A549 (cell line): ENCODE measurements around the gene NPRL2. TPM values are rescaled to one million over a fixed set of nuclear protein-coding genes. Genes with fewer than 3 reads are reported as not detected.
A peak's percentile ranks its signal among the peaks of the same experiment; 100 is the strongest.

Experiments used
- ATAC-seq, 2 experiments: fragments of 200-7000 bp in 1 of 2; fragments of >200 bp in 1 of 2; cut with Nextera tagmentation in 1 of 2; cut with Tn5 transposase in 1 of 2; 3 replicates each; pipeline versions ENCODE4 v1.8.0 to v1.9.1; 2018 to 2020; ENCODE audit warnings: mild to moderate bottlenecking in 1 of 2, moderate library complexity in 1 of 2
- CTCF ChIA-PET: fragments of 300-600 bp; sonication (Branson Sonifier 250); formaldehyde crosslinking; extraction: SDS; loops from one replicate; lab custom pipeline; 2021; ENCODE audit warnings: antibody characterized with exemption, inconsistent platforms; lab: Yijun Ruan, JAX
- POLR2A ChIA-PET: fragments of 350-600 bp; formaldehyde crosslinking; extraction: SDS; loops from one replicate; lab custom pipeline; 2021; ENCODE audit warnings: antibody characterized with exemption, inconsistent platforms; lab: Yijun Ruan, JAX
- DNase-seq, 2 experiments: peaks; one replicate each; pipeline versions ENCODE4 v3.0.0 to v3.0.0-alpha.2; 2011 to 2016; ENCODE audit warnings: low read depth in 1 of 2, low spot score in 1 of 2
- FAIRE-seq: peaks from 2 replicates; lab custom pipeline; 2011; peaks lifted over from hg19 to GRCh38; lab: Jason Lieb, UNC
- H3K27ac ChIP-seq, 2 experiments: fragments of >200 bp; sonication (Bioruptor Twin); formaldehyde crosslinking; 3 replicates each; pipeline ENCODE4 v1.5.1; 2016 to 2017
- H3K4me1 ChIP-seq: fragments of >200 bp; sonication (Bioruptor Twin); formaldehyde crosslinking; 3 replicates; pipeline ENCODE4 v1.6.1; 2016
- H3K4me2 ChIP-seq: fragments of >200 bp; sonication (Bioruptor Twin); formaldehyde crosslinking; 3 replicates; pipeline ENCODE4 v1.6.1; 2016
- H3K4me3 ChIP-seq: fragments of >200 bp; sonication (Bioruptor Twin); formaldehyde crosslinking; 3 replicates; pipeline ENCODE4 v1.5.1; 2016
- H3K9me3 ChIP-seq: fragments of >200 bp; sonication (Bioruptor Twin); formaldehyde crosslinking; 3 replicates; pipeline ENCODE4 v1.6.1; 2016
- BHLHE40 ChIP-seq: IDR thresholded peaks from 2 replicates; pipeline ENCODE4 v1.6.1; 2012; ENCODE audit warnings: low read depth, low read length, inconsistent platforms
- EHF ChIP-seq: fragments of 250-450 bp; sonication (Bioruptor Pico); IDR thresholded peaks from 2 replicates; pipeline ENCODE4 v1.5.0; 2020; ENCODE audit warnings: mild to moderate bottlenecking
- EHMT2 ChIP-seq: fragments of 200-600 bp; sonication (generic); IDR thresholded peaks from 2 replicates; pipeline ENCODE4 v1.6.1; 2016; ENCODE audit warnings: antibody characterized with exemption, low read depth, mild to moderate bottlenecking, moderate library complexity
- EP300 ChIP-seq, 2 experiments: fragments of >200 bp; sonication (Bioruptor Twin); formaldehyde crosslinking; IDR thresholded peaks; 2 replicates in 1 of 2; 3 replicates in 1 of 2; pipeline ENCODE4 v1.6.1; 2016 to 2017
- FOXS1 ChIP-seq: fragments of 250-450 bp; sonication (Bioruptor Pico); IDR thresholded peaks from 2 replicates; pipeline ENCODE4 v1.5.0; 2020; ENCODE audit warnings: mild to moderate bottlenecking, moderate library complexity
- GATA3 ChIP-seq: IDR thresholded peaks from 2 replicates; pipeline ENCODE4 v1.6.1; 2012; ENCODE audit warnings: borderline replicate concordance
- HOXB13 ChIP-seq: fragments of 250-450 bp; sonication (Bioruptor Pico); IDR thresholded peaks from 2 replicates; pipeline ENCODE4 v1.5.0; 2020; ENCODE audit warnings: low read depth, mild to moderate bottlenecking, moderate library complexity
- JUN ChIP-seq, 2 experiments: fragments of >200 bp; sonication (Bioruptor Twin); formaldehyde crosslinking; IDR thresholded peaks; 2 replicates in 1 of 2; 3 replicates in 1 of 2; pipeline ENCODE4 v1.6.1; 2016 to 2017
- JUNB ChIP-seq: fragments of >200 bp; sonication (Bioruptor Twin); formaldehyde crosslinking; IDR thresholded peaks from 2 replicates; pipeline ENCODE4 v1.6.1; 2016
- KDM5A ChIP-seq: fragments of 200-600 bp; sonication (generic); IDR thresholded peaks from 2 replicates; pipeline ENCODE4 v1.6.1; 2016; ENCODE audit warnings: antibody characterized with exemption, mild to moderate bottlenecking
- MAZ ChIP-seq: fragments of 150-350 bp; IDR thresholded peaks from 2 replicates; pipeline ENCODE4 v1.6.1; 2014; ENCODE audit warnings: antibody characterized with exemption, low read depth, low read length, borderline replicate concordance
- POLR2A ChIP-seq: IDR thresholded peaks from 2 replicates; pipeline ENCODE4 v1.6.1; 2012; ENCODE audit warnings: mild to moderate bottlenecking, low read length
- POLR2AphosphoS2 ChIP-seq: conservative IDR thresholded peaks from 2 replicates; pipeline ENCODE4 v1.6.1; 2012; ENCODE audit warnings: low read length, improper control_type of control experiment, inconsistent platforms
- RAD21 ChIP-seq, 2 experiments: fragments of >200 bp in 1 of 2; sonication (Bioruptor Twin) in 1 of 2; formaldehyde crosslinking in 1 of 2; IDR thresholded peaks in 1 of 2; conservative IDR thresholded peaks in 1 of 2; 2 replicates in 1 of 2; 3 replicates in 1 of 2; pipeline ENCODE4 v1.6.1; 2012 to 2018; ENCODE audit warnings: inconsistent platforms in 1 of 2
- RARB ChIP-seq: fragments of 250-450 bp; sonication (Bioruptor Pico); IDR thresholded peaks from 2 replicates; pipeline ENCODE4 v1.8.0; 2021; ENCODE audit warnings: mild to moderate bottlenecking, moderate library complexity
- RFX5 ChIP-seq: fragments of 450-650 bp; IDR thresholded peaks from 2 replicates; pipeline ENCODE4 v1.7.1; 2014; ENCODE audit warnings: antibody characterized with exemption, mild to moderate bottlenecking, moderate library complexity
- RNF2 ChIP-seq: fragments of 200-600 bp; sonication (generic); IDR thresholded peaks from 2 replicates; pipeline ENCODE4 v1.6.1; 2016; ENCODE audit warnings: low read depth, mild to moderate bottlenecking, antibody characterized with exemption, moderate library complexity, borderline replicate concordance
- SREBF2 ChIP-seq: fragments of 450-650 bp; IDR thresholded peaks from 2 replicates; pipeline ENCODE4 v1.6.1; 2014; ENCODE audit warnings: mild to moderate bottlenecking, moderate library complexity
- ZFP36 ChIP-seq: fragments of 450-650 bp; IDR thresholded peaks from 2 replicates; pipeline ENCODE4 v1.6.1; 2014; ENCODE audit warnings: borderline replicate concordance; ENCODE audit not compliant: partially characterized antibody
- ZSCAN20 ChIP-seq: fragments of 250-450 bp; sonication (Bioruptor Pico); IDR thresholded peaks from 2 replicates; pipeline ENCODE4 v1.8.0; 2022; ENCODE audit warnings: mild to moderate bottlenecking, moderate library complexity
- WGBS: methylation state at CpG from one replicate; pipeline ENCODE4 v1.1.6; 2017; ENCODE audit errors: missing lambda C conversion rate; 5-methylcytosine and 5-hydroxymethylcytosine counted together
- polyA plus RNA-seq, 4 experiments: library from polyadenylated mRNA; depleted of rRNA in 3 of 4; stranded (reverse); fragments of >200 nt; fragmentation: RNase III in 1 of 4; extraction: RNeasy Plus Mini Kit Qiagen cat#74134 plus additional on column Dnase treatment in 1 of 4; gene quantifications; 2 replicates in 3 of 4; 3 replicates in 1 of 4; pipeline ENCODE4 v1.2.3, GENCODE V29; 2011 to 2017
- TF ChIP-seq, protein P1 (sequence below): fragments of 450-650 bp; IDR thresholded peaks from 2 replicates; pipeline ENCODE4 v1.6.1; 2014; ENCODE audit warnings: antibody characterized with exemption
- TF ChIP-seq, protein P2 (sequence below): IDR thresholded peaks from 2 replicates; pipeline ENCODE4 v1.6.1; 2012
- TF ChIP-seq, protein P3 (sequence below): fragments of >200 bp; sonication (Bioruptor Twin); formaldehyde crosslinking; IDR thresholded peaks from 3 replicates; pipeline ENCODE4 v1.5.1; 2016
- TF ChIP-seq, protein P4 (sequence below): fragments of >200 bp; sonication (Bioruptor Twin); formaldehyde crosslinking; IDR thresholded peaks from 3 replicates; pipeline ENCODE4 v1.6.1; 2016

NPRL2 gene
- polyA plus RNA-seq, 2 of the 4 experiments (the other 2 are of a cell fraction), result 19.5 to 19.9 TPM

DNA sequence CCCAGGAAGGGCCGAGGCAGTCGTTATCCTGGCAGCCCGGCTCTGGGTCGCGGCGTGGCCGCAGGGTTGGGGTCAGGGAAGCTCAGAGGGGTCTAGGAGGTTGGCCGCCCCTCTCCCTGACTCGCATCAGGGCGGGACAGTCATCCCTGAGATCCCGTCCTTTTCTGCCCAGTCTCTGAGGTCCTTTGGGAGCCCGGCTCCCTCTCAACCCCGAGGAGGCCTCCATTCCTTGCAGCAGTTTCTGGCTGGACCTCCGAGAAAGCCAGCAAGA, 28.5 kb downstream of the NPRL2 start (continued):
- TF ChIP-seq HOXB13 (CRISPR knock-in tag) (no peak), EHMT2 (no peak), EP300 (IDR thresholded peaks at IDR 0.05) (no peak), RFX5 (no peak), ZSCAN20 (CRISPR knock-in tag) (no peak), RNF2 (no peak)
- TF ChIP-seq, protein P1, sequence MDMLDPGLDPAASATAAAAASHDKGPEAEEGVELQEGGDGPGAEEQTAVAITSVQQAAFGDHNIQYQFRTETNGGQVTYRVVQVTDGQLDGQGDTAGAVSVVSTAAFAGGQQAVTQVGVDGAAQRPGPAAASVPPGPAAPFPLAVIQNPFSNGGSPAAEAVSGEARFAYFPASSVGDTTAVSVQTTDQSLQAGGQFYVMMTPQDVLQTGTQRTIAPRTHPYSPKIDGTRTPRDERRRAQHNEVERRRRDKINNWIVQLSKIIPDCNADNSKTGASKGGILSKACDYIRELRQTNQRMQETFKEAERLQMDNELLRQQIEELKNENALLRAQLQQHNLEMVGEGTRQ, result no peak

DNA sequence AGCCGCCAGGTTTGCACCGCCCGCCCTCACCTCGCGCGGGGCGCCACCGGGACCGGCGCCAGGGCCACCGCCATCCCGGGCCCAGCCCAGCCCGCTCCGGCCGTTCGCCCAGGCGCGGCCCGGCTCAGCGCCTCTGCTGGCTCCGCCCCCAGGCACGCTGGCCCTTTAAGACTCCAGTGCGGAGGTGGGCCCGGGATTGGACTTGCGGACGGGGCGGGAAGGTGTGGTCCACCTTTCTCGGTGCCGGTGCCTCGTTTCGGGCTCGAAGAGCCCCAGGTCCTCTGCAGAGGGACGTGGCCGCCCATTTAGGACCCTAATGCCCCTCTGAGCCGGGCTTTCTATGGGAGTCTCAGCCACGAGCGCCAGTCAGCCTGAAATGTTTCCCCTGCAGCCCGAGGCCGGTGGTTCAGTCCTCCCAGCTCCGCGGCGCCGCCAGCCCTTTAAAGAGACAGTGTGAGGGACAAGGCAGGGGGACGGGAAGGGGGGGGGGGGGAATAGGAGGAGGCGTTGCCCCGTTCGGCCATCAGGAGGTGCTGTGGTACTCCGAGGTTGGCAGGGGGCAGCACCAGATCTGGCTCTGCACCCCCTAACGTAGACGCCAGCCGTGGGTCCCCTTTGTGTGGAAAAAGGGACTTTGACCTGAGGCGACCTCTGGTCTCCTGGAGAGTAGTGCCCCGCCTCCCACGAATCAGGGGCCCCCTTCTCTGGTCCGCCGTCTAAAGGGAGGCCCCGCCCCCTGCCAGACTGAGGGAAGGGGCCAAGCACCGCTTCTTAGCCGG, 29.1 kb downstream of the NPRL2 start:
- Histone ChIP-seq H3K9me3 (no peaks in the 10 kb centered on the region), H3K4me1 (peaks cover 30% of the 10 kb centered on the region), H3K4me3 (peak overlapping the region; percentile 65), H3K4me2 (peak overlapping the region; percentile 98), H3K27ac (peak overlapping the region; percentile 99 to 100)
- WGBS, result 6% methylated on average over 3 of the region's 59 CpGs
- DNase-seq (peak; percentile 68 to 88), ATAC-seq (peak; percentile 80 to 85), FAIRE-seq (no peak)
- ChIA-PET POLR2A (no interaction called here), CTCF (interaction anchor here (0.5 to 5.1 kb wide), 15 partner anchors 8 to 270 kb away, joined by 3 to 56 read pairs (median 3); partner anchors contain the start of genes HYAL3 and NAA80)
- TF ChIP-seq GATA3 (peak; percentile 69), RARB (CRISPR knock-in tag) (no peak), BHLHE40 (peak; percentile 44; the same call in 1 of the 2 replicates), ZFP36 (no peak), EHF (no peak), SREBF2 (no peak), MAZ (no peak), POLR2A (peak; percentile 50), FOXS1 (CRISPR knock-in tag) (no peak), KDM5A (no peak), JUNB (no peak), JUN (IDR thresholded peaks at IDR 0.05) (peak in 1 of 2 experiments; percentile 70; a peak in 2 of 5 replicates), POLR2AphosphoS2 (no peak), RAD21 (conservative IDR thresholded peaks at IDR 0.05 in 1 of 2, IDR thresholded peaks at IDR 0.05 in 1 of 2) (no peak)
- TF ChIP-seq, protein P2, sequence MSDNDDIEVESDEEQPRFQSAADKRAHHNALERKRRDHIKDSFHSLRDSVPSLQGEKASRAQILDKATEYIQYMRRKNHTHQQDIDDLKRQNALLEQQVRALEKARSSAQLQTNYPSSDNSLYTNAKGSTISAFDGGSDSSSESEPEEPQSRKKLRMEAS, result peak; percentile 84
- TF ChIP-seq, protein P3, sequence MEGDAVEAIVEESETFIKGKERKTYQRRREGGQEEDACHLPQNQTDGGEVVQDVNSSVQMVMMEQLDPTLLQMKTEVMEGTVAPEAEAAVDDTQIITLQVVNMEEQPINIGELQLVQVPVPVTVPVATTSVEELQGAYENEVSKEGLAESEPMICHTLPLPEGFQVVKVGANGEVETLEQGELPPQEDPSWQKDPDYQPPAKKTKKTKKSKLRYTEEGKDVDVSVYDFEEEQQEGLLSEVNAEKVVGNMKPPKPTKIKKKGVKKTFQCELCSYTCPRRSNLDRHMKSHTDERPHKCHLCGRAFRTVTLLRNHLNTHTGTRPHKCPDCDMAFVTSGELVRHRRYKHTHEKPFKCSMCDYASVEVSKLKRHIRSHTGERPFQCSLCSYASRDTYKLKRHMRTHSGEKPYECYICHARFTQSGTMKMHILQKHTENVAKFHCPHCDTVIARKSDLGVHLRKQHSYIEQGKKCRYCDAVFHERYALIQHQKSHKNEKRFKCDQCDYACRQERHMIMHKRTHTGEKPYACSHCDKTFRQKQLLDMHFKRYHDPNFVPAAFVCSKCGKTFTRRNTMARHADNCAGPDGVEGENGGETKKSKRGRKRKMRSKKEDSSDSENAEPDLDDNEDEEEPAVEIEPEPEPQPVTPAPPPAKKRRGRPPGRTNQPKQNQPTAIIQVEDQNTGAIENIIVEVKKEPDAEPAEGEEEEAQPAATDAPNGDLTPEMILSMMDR, result peak; percentile 42; the same call in 2 of the 3 replicates
- TF ChIP-seq, protein P4, sequence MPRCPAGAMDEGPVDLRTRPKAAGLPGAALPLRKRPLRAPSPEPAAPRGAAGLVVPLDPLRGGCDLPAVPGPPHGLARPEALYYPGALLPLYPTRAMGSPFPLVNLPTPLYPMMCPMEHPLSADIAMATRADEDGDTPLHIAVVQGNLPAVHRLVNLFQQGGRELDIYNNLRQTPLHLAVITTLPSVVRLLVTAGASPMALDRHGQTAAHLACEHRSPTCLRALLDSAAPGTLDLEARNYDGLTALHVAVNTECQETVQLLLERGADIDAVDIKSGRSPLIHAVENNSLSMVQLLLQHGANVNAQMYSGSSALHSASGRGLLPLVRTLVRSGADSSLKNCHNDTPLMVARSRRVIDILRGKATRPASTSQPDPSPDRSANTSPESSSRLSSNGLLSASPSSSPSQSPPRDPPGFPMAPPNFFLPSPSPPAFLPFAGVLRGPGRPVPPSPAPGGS, result 0 out of 3 replicates have a peak, but pooled peaks have one; percentile 49
- TF ChIP-seq, all 56 proteins: peak for 7
